DMS153 treated with DMSO at 0.1 percent for 48 hours (cell line): ENCODE results near the gene PDE4D.
"Not testable (repeated sequence)": the region's sequence is repeated elsewhere in the genome, so short reads cannot be mapped to it uniquely, and the experiment has no call there.

ENCODE experiments used
- DNase-seq: peaks from one replicate; lab custom pipeline; 2025; ENCODE audit not compliant: unreplicated experiment; lab: John Stamatoyannopoulos, UW

PDE4D gene

GRCh38 chr5:59770953-59771352 is 122.6 kb downstream of the PDE4D start:
- no peak for DNase-seq

GRCh38 chr5:59769832-59770231 is 123.7 kb downstream of the PDE4D start:
- no peak for DNase-seq

DNA sequence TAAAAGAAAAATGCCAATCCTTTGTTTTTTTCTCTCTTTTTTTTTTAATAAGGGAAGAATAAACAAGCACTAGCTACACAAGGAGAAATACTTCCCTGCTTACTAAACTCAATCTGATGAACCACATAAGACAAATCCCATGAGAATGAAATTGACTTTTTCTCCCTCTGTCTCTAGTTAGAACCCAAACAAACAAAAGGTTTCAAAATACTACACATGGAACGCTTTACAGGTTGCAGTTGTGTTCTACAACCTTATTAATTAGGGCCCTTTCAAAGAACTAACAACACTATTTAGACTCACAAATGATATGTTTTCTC is 124.5 kb downstream of the PDE4D start:
- DNase-seq, result no peak

- peak; percentile 12 for DNase-seq
These were observed 125.1 kb downstream of the PDE4D start for GRCh38 chr5:59768152-59769040.

- DNase-seq, result no peak
These were observed 125.8 kb downstream of the PDE4D start for GRCh38 chr5:59767681-59768151.

DNA sequence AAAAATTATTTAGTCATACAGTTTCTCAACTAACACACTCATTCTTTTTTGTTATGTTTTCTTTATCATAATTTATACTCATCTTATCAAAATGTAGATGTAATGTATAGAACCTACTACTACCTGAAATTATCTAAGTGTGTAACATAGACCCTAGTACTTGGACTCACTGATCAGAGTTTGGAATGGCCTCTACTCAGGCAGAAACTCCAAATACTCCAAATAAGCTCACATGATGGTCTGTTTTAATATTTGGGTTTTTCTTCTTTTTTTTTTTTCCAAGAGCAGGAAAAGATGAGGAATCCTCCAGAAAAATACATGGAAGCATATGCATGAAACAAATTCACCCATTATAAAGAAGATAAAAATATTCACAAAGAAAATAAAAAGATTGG is 126.3 kb downstream of the PDE4D start:
- no peak for DNase-seq

- no peak for DNase-seq
These were observed 126.9 kb downstream of the PDE4D start for GRCh38 chr5:59766427-59767210.

- no peak for DNase-seq
These were observed 128.1 kb downstream of the PDE4D start for GRCh38 chr5:59765446-59765845.

DNA sequence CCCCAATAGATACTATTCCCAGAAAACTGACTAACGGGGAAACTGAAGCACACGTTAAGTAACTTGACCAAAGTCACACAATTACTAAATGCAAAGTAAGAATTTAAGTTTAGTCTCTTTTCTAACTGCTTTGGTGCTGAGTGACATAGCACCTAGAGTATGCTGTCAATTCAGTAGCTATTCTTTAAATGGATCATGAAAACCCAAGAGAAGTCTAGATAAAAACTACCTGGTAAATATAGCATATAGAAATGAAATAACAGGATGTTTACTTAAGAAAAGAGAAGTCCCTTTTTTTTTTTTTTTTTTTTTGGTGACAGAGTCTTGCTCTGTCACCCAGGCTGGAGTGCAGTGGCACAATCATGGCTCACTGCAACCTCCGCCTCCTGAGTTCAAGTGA is 129.2 kb downstream of the PDE4D start:
- no peak for DNase-seq

- no peak for DNase-seq
These were observed 130.0 kb downstream of the PDE4D start for GRCh38 chr5:59763541-59763940.

DNA sequence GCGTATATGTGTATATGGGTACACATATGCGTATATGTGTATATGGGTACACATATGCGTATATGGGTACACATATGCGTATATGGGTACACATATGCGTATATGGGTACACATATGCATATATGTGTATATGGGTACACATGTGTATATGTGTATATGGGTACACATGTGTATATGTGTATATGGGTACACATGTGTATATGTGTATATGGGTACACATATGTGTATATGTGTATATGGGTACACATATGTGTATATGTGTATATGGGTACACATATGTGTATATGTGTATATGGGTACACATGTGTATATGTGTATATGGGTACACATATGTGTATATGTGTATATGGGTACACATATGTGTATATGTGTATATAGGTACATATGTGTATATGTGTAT is 131.3 kb downstream of the PDE4D start:
- not testable (repeated sequence) for DNase-seq

DNA sequence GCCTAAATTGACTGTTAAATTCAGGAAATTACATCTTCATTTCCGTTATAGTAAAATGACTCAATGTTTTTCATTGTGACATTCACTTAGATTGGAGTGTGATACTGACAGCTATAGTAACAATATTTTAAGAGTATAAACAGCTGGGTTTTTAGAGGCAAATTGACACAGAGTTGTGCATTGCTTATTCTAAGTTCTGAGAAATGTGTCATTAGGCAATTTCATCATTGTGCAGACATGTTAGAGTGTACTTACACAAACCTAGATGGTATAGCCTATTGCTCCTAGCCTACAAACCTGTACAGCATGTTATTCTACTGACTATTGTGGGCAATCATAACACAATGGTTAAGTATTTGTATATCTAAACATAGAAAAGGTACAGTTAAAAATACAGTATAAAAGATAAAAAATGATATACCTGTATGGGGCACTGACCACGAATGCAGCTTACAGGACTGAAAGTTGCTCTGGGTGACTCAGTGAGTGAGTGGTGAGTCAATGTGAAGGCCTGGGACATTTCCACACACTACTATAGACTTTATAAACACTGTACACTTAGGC is 132.7 kb downstream of the PDE4D start:
- DNase-seq, result no peak

DNA sequence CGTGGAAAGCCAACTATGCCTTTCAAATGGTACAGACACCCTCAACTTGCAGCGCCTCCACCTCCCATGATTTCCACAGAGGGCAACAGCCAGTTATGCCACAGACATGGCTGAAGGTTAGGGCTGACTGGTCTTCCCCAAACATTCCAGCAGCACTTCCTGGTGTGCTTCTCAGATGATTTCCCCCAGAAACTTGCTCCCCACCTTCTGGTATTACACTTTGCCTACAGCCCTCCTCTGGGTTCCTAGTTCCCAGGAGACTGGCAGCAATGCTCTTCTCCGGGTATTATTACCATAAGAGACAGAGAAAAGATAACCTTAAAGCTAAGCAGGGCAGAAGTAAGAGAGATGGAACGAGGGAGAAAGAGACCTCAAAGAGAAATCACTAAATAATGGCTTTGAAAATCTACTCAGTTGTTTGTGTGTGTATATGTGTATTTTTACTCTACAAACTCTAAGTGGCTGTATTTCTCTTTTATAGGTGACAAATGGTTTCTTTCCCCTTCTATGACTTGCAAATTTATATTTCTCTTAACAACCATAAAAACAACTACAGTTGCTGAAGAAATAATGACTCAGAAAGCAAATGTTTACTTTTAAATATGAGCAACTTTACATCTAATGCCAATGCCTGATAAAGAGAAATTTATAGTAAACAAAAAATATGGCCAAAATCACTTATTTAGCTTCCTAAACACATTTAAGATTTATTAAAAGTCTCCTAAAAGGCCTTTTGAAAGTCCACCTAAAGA is 133.8 kb downstream of the PDE4D start:
- DNase-seq, result no peak

- DNase-seq, result no peak
These were observed 135.0 kb downstream of the PDE4D start for GRCh38 chr5:59758566-59758965.

- no peak for DNase-seq
These were observed 136.1 kb downstream of the PDE4D start for GRCh38 chr5:59757442-59757841.

- DNase-seq, result no peak
These were observed 137.0 kb downstream of the PDE4D start for GRCh38 chr5:59756373-59757035.

DNA sequence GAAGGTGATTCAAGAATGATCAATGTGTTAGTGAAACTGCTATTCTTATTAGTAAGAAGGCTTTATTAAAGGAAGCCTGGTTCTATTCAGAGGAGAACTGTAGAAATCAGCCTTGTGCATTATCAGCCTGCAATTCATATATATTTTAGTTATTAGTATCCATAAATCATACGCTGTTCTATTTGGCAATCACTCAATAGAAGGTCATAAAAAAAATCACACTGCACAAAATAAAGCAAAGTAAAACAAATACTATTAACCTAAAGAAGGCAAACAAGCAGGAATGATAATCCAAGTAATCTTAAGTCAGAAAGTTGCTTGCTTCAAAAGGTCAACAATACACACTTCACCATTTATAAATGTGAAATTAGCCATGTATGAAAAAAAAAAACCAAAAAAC is 138.1 kb downstream of the PDE4D start:
- no peak for DNase-seq

DNA sequence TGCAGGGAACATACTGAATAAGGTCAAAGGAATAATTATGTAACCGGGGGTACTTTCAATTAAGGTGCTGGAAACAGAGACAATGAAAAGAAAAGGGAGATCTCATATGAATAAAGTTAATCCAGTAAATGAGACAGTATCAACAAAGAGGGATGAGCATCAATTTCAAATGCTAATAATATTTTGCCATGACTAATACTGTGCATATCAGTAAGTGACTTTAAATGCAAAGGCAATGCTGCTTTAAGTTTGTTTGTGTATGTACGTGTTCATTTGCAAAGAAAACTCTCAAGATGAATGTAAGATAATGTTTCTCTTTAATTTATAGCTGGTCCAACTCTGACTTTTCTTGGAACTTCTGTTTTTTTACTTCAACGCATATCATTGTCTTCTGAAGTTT is 139.9 kb downstream of the PDE4D start:
- no peak for DNase-seq

GRCh38 chr5:59749782-59750520 is 143.6 kb downstream of the PDE4D start:
- DNase-seq, result no peak
